HG03039 (cell line): ENCODE results near the gene TTLL5.
"Not testable (repeated sequence)": the region's sequence is repeated elsewhere in the genome, so short reads cannot be mapped to it uniquely, and the experiment has no call there.

Source experiments
- ATAC-seq: cut with Tn5 transposase; IDR thresholded peaks from one replicate; pipeline ENCODE4 v1.9.1; 2021; ENCODE audit warnings: mild to moderate bottlenecking, moderate library complexity; ENCODE audit not compliant: unreplicated experiment

The TTLL5 gene

DNA sequence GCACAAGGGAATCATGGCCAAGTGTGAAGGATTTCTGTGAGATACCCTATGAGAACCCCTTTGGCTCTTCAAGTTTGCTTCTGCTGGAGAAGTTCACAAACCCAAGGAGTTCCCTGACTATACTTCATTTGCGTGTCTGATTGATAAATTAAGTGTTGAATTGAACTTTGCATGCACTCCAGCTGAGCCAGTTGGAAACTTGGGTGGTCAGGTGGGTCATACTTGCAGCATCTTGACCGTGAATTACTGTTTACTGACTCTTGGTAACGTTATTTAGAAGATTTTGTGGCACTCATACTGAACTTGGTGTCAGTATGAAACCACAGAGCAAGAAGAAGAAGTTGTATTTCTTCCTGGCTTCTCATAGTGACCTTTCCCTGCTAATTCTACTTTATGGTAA, 243.3 kb downstream of the TTLL5 start:
- ATAC-seq, result no peak

DNA sequence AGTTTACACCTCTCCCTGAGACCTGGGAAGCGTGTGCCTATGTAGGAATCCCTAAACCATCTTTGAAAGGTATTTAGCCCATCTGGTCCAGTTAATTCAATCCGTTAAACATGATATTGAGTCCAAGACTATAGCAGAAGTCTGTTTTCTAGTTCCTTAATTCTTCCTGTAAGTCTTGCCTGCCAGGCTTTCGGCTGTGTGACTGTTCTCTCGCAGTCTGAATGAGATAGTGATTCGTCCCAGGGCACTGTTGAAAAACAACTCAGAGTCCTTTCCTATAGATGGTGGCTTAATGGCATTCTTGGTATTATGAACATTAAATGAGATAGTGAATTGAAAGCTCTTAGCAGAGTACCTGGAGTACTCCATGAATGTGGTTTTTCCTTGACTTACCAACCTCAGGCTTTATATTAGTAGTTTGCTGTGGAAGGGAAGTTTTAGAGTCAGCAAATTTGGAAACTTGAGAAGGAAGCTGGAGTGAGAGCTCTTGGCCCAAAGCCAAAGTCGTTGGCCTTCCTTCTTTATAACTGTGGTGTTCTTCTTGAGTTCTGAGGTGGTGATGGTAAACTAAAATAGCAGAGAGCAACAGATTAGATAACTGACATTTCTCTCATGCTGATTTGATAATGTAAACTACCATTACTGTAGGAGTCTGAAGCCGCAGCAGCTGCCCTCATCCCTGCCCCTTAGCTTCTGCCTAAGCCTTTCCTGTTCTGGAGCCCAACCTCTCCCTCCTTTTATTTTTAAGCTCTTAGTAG, 244.3 kb downstream of the TTLL5 start:
- no peak for ATAC-seq

DNA sequence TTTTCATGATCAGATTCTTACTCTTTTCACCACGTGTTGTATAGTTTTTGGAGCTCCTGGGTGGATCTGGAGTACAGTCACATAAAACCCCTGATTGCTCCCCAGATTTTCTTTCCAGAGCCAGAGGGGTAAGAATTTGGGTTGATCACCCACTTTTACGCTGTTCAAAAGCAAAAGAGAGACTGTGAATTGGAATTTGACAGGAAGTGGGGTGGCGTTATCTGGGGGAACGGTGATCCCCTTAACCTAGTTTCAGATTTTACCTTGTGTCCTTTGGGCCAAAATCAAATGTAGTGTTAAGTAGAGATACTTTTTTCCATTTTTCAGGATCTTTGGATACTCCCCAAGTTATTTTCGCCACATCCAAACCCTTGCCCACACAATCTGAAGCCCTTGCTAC, 245.2 kb downstream of the TTLL5 start:
- no peak for ATAC-seq

DNA sequence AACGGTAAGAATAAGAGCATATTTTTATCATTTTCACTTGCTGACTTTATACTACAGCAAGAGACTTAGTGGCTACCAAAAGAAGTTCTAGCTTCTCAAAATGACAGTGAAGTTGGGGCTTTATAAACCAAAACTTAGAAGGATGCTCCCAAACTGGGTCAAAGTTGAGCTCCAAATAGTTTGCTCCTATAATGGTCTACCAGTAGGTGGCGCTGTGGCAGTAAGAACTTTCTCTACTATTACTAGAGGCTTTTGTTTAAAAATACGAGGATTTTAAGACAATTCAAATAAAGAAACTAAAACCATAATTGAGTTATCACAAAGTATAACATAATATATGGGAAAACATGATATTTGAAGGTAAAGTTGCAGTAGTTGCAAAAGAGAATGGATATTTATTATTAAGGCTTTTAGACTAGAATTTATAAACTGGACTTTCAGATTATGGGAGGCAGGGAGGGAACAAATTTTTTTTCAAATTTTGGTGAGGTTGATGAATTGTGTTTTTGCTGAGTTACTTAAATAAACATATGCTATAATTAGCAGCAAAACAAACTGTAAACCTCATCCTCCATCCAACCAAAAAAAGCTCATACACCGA, 245.7 kb downstream of the TTLL5 start:
- ATAC-seq, result no peak

- ATAC-seq, result no peak
Observed at GRCh38 chr14:75907756-75908359, 246.8 kb downstream of the TTLL5 start.

DNA sequence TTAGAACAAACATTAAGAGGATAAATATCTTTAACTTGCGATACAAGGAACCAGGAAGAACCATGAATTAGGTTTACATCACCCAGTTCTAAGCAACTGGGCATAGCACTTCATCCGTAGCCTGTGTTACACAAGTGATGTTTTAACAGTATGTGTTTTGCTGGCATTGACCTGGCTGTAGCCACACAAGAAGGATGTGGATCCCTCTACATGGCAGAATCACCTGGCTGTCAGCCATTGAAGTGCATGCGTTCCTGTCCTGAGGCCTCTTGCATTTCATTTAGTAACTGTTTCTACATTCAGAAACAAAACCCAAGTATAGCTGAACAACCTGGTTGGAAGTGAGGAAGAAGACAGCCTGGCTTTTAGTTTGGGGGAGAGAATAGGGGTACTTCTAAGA, 248.6 kb downstream of the TTLL5 start:
- no peak for ATAC-seq

DNA sequence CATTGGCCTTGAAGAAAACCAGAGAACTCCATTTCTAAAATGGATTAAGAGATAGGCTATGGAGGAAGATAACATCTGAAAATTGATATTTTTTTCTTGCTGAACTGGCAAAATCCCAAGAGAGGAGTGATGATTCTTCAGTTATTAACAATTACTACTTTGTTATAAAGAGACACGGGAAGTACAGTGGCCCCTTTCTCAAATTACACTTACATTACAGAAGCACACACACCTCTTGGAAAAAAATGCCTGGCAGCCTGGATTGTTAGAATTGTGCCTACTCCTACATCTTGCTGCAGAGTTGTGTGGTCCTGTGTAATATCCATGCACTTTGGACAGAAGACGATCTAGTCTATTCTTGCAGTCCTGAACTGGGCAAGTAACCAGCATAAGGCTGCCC, 249.0 kb downstream of the TTLL5 start:
- no peak for ATAC-seq

GRCh38 chr14:75911883-75912282, 250.8 kb downstream of the TTLL5 start:
- ATAC-seq, result no peak

- no peak for ATAC-seq
Observed at GRCh38 chr14:75913183-75913582, 252.1 kb downstream of the TTLL5 start.

GRCh38 chr14:75915045-75915444, 254.0 kb downstream of the TTLL5 start:
- no peak for ATAC-seq

GRCh38 chr14:75917322-75917945, 256.4 kb downstream of the TTLL5 start:
- ATAC-seq, result no peak

DNA sequence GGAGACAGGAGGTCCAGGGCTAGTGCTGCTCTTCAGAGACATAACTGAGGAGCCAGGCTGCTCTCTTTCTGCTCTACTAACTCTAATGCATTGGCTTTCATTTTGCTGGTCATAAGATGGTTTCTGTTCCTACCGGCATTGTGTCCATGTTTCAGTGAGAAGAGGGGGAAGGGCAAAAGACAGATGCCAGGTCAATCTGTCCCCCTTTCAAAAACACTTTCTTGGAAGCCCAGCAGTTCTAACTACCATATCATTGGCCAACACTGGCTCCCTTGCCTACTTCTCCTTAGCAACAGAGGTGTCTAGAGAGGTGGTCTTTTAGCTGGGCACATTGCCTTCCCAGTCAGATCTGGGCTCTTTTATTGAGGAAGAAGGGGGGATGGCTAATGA, 256.9 kb downstream of the TTLL5 start:
- ATAC-seq, result no peak

DNA sequence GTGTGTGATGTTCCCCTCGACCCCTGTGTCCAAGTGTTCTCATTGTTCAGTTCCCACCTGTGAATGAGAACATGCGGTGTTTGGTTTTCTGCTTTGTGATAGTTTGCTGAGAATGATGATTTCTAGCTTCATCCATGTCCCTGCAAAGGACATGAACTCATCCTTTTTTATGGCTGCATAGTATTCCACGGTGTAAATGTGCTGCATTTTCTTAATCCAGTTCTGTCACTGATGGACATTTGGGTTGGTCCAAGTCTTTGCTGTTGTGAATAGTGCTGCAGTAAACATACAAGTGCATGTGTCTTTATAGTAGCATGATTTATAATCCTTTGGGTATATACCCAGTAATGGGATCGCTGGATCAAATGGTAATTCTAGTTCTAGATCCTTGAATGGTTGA, 259.4 kb downstream of the TTLL5 start:
- ATAC-seq, result not testable (repeated sequence)

GRCh38 chr14:75925141-75925840, 264.2 kb downstream of the TTLL5 start:
- ATAC-seq, result not testable (repeated sequence)

GRCh38 chr14:75926431-75927115, 265.5 kb downstream of the TTLL5 start:
- no peak for ATAC-seq

DNA sequence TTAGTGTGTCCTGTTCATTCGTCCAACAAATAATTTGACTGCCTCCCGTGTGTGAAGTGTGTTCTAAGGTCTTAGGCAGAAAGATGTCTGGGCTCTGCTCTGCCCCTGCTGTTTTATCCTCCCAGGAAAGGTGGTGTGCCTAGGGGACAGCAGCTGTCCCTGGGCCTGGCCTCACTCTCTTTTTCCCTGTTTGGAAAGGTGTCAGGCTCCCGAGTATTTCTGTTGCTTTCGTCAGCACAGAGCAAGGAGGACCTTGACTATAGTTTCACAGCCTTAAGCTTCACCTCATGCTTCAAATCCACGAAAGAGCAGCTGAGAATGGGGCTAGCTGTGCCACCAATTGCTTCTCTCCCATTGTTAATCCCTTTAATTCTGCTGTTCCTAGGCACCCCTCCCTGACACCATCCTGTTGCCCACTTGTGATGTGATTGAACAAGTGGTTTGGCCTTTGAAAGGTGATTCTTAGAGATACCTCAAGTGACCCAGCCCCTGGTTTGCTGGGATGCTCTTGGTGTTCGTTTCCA, 266.6 kb downstream of the TTLL5 start:
- no peak for ATAC-seq

GRCh38 chr14:75928690-75929181, 267.7 kb downstream of the TTLL5 start:
- ATAC-seq, result no peak

DNA sequence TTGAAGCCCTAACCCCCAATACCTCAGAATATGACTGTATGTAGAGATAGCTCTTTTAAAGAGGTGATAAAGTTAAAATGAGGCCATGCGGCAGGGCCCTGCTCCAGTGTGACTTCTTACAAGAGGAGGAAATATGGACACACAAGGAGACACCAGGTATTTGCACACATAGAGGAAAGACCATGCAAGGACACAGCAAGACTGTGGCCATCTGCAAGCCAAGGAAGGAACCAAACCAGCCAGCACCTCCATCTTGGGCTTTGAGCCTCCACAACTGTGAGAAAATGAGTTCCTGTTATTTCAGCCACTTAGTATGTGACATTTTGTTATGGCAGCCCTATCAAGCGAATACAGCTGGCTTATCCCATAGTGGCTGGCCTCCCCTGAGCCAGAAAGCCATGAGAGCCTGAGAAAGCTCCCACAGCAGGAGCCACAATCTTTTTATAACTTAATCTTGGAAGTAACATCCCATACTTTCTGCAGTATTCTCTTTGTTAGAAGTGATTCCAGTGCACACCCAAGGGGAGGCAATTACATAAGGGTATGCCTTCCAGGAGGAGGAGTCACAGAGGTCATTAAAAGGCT, 272.8 kb downstream of the TTLL5 start:
- no peak for ATAC-seq

- no peak for ATAC-seq
Observed at GRCh38 chr14:75934998-75935628, 274.1 kb downstream of the TTLL5 start.
